HG02870 (cell line): Measurements from ENCODE around the gene DCAF6.

Experiments
- ATAC-seq: cut with Tn5 transposase; IDR thresholded peaks from one replicate; pipeline ENCODE4 v1.9.1; 2021; ENCODE audit warnings: mild to moderate bottlenecking, moderate library complexity; ENCODE audit not compliant: unreplicated experiment

The DCAF6 gene

DNA sequence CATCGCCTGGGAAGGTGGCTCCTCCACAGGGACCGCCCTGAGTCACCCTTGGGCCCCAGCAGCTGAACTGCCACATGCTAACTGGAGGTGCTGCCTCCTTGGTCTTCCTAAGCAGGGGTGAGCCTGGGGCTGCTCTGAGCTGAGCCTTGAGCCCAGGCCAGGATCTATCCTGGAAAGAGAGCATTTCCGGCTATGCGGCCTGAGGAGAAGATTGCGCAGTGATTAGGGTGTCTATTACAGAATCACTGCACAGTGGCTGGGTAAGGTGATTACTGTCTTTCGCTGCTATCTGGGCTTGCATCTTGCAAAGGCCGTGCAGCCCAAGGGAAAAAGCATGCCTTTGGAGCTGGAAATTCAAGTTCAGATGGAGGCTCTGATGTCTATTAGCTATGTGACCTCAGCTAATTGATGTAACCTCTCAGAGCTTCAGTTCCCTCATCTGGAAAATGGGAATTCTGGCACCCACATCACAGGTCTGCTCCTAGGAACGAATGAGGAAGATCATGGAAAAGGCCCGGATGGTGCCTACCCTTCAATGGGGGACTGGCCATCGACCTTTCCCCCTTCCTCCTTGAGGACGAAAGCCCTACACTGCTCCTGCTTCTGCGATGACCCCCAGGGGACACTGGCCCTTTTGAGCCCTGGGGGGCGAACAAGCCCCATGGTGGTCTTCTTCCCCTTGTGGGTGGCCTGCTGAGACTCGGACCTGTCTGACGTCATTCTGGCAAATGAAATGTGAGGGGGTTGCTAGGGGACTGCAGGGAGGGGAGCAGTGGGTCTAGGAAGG, 162.2 kb downstream of the DCAF6 start:
- ATAC-seq = no peak

GRCh38 chr1:168099337-168099801, 162.9 kb downstream of the DCAF6 start:
- no peak for ATAC-seq

DNA sequence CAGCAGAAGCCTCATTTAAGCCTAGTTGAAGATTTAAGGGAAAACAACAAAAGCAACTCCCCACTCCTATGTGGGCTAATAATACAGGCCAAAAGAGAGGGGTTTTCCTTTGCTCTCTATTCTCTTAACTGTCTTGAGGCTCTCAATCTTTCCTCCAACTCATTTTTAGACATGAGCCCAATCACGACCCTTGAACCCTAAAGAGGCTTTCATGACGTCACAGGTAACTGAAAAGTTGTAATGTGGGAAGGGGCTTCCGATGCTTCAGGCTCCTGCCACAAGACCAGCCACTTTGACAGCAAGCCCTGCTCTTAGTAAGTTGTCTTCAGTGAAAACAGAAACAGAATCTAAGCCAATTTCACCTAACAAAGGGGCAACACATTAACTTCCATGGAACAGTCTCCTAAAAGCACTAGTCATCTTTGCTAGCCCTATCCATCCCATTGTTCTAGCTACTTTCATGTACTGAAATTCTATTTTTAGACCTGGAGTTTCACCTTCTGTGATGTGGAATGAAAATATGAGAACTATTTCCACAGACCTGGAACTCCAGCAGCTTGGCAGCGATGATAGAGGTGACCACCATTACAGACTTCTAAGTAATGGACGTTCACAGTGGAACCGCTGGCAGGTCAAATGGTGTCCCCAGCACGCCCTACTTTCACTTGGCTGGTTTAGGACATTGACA, 164.0 kb downstream of the DCAF6 start:
- no peak for ATAC-seq

DNA sequence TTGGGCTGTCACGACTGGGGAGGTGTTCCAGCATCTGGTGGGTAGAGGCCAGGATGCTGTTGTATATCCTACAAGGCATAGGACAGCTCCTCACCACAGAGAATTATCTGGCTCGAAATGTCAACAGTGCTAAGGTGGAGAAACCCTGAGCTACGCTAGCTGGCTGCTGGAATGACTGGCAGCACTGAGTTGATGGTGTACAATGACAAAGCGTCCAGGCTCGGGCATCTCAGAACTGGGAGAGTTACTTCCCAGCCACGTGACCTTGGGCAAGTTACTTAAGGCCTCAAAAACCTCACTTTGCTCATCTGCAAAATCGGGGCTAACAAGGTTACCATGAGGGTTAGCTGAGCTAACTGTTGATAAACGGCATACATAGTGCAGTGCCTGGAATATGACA, 164.9 kb downstream of the DCAF6 start:
- ATAC-seq = no peak

DNA sequence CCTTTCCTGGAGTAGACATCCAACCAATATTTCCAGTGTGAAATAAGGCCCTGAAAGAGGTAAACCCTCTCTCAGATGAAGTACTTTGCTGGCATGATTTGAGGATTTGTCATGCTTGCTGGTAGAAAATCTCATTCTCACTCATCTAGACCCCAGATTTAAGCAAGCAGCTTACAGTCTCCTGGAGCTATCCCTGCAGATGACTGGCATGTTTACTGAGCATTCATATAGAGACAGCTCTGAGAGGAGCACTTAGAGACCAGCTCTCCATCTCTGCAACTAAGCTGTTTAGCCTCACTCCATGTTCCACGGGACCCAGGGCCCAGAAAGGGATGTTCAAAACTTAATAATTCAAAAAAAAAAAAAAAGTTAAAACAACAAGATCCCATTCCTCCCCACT, 166.0 kb downstream of the DCAF6 start:
- no peak for ATAC-seq

- no peak for ATAC-seq
Observed at GRCh38 chr1:168104535-168104934, 168.1 kb downstream of the DCAF6 start.

DNA sequence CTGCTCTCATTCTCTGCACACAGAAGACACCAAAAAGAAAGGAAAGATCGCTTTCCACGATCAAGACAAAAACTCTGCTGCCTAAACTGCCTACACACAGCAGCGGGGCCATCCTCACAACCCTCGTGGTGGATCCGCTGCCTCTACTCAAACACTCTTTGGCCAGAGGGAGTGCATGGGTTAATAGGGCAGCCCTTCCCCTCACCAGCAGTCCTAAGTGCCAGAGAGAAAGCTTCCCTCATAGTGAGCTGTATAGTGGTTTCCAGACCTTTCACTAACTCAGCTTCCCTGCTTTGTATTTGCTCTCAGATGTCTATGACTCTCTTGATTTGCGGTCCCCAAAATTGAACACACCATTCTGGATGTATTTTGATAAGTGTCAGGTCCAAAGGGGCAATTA, 169.4 kb downstream of the DCAF6 start:
- ATAC-seq = no peak

DNA sequence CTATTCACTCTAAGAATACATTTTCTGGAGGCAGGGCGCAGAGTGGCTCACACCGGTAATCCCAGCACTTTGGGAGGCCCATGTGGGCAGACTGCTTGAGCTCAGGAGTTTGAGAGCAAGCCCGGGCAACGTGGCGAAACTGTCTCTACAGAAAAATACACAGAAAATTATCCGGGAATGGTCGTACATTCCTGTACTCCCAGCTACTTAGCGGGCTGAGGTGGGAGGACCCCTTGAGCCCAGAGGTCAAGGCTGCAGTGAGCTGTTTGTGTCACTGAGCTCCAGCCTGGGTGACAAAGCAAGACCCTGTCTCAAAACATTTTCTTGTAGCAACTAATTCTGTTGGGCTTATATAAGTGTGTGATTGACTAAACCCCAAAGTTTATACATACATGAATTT, 169.8 kb downstream of the DCAF6 start:
- ATAC-seq = no peak

- ATAC-seq = no peak
Observed at GRCh38 chr1:168110896-168111545, 174.5 kb downstream of the DCAF6 start.

DNA sequence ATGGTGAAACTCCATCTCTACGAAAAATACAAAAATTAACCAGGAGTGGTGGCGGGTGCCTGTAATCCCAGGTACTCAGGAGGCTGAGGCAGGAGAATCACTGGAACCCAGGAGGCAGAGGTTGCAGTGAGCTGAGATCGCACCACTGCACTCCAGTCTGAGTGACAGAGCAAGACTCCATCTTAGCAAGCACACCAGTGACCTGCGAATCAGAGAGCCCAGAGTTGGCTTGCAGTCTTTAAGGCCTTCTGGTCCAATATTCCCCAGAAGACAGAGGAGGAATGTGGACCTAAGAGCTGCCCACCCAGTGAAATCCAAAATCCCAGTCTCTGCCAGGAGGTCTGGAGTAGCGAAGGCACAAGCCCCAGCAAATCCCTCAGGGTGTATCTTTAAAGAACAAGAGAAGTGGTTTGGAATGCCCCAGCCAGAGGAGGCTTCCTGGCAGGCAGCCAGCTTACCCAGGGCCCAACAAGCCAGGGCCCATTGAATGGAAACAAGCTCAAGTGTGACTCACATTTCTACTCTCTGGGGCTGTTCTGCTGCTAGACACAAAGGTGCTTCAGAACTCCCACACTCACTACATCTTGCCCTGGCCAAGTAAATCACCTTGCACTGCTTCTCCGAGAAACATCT, 176.3 kb downstream of the DCAF6 start:
- peak; percentile 58 for ATAC-seq

GRCh38 chr1:168114845-168115244, 178.4 kb downstream of the DCAF6 start:
- ATAC-seq = no peak

DNA sequence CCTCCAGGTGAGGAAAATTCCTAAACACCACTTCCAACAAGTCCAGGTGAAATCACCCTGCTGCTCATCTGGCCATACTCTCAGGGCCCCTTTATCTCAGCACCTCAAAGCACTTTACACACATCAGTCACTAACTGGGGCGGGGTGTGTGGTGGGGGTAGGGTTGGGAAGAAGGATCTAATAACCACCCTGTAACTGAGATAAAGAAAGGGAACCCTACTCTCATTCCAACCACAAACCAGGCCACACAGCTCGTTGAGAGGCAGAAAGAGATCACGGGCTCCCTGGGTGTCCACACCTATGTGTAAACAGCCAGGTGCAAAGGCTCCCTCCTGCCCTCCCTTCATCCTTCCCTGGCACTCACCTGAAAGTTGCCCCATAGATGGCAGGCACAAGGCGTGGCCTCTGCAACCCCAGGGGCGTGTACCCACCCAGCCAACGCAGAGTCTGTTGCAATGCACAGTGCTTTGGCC, 179.9 kb downstream of the DCAF6 start:
- no peak for ATAC-seq

GRCh38 chr1:168119750-168120149, 183.3 kb downstream of the DCAF6 start:
- ATAC-seq = no peak

DNA sequence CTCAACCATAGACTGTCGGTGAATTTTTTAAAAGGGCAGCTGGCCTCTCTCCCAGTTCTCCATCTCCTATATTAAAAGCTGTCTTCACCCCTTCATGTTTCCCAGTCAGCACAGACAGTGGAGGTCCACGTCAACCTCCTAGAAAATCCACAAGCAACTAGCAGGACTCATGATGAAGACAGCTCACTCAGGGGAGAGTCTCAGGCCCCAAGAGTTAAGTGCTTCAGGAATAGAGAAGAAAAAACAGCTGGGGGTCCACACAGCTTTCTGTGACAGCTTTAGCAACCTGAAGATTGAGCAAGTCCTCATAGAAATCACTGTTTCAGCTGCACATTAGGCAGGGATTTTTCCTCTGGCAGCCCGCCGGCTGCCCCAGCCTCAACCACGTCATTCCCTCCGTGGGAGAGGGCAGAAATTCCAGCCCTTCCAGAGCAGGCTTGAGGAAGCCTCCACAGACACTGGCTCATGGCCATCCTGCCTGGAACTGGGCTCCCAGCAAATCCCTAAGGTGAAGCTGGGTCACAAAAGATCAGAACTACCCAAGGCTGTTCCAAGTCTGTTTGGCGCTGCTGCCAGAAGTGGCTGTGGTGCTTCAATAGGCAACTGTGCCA, 185.0 kb downstream of the DCAF6 start:
- no peak for ATAC-seq

DNA sequence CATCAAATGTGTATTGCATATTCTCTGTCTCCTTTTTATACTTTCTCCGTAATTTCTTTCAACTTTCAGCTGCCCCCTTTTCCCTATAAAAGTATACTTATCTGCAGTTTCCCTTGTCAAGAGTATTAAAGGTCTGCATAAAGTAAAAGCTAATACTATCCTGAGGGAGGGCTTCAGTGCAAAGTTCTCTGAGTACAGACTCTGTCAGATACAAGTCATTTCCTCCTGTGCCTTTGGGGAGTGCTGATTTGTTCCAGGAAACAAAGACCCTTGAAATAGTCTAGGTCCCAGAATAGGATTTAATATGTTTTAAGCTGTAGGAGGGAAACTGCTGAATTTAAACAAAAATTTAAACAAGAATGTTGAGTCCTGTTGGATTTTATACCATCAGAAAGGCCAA, 188.6 kb downstream of the DCAF6 start:
- ATAC-seq = no peak
